Trophoblast cell (in vitro differentiated cells and primary cell): ENCODE data around the gene ADARB2.
A peak's percentile ranks its signal among the peaks of the same experiment; 100 is the strongest.

ENCODE experiments used
- DNase-seq, 2 donors: peaks; one replicate each; pipeline ENCODE4 v3.0.0-alpha.2; 2016
- H2AFZ ChIP-seq: 2 replicates; pipeline ENCODE4 v1.6.1; 2013; ENCODE audit warnings: low read length, moderate library complexity, mild to moderate bottlenecking; ENCODE audit not compliant: insufficient read depth, poor library complexity
- H2AK5ac ChIP-seq: 2 replicates; pipeline ENCODE4 v1.6.1; 2013; ENCODE audit warnings: mild to moderate bottlenecking, low read length
- H2BK120ac ChIP-seq: 2 replicates; pipeline ENCODE4 v1.6.1; 2013; ENCODE audit warnings: low read length, mild to moderate bottlenecking, moderate library complexity; ENCODE audit not compliant: insufficient read depth, poor library complexity
- H2BK12ac ChIP-seq: 2 replicates; pipeline ENCODE4 v1.6.1; 2013; ENCODE audit warnings: mild to moderate bottlenecking, low read length, moderate library complexity
- H2BK5ac ChIP-seq: 2 replicates; pipeline ENCODE4 v1.6.1; 2013; ENCODE audit warnings: low read length, low read depth, moderate library complexity, mild to moderate bottlenecking; ENCODE audit not compliant: poor library complexity
- H3K14ac ChIP-seq: 2 replicates; pipeline ENCODE4 v1.6.1; 2013; ENCODE audit warnings: mild to moderate bottlenecking, low read length
- H3K18ac ChIP-seq: 2 replicates; pipeline ENCODE4 v1.6.1; 2013; ENCODE audit warnings: mild to moderate bottlenecking, low read length
- H3K23ac ChIP-seq: 2 replicates; pipeline ENCODE4 v1.6.1; 2013; ENCODE audit warnings: low read length
- H3K27ac ChIP-seq: 2 replicates; pipeline ENCODE4 v1.5.1; 2013; ENCODE audit warnings: low read depth, mild to moderate bottlenecking, inconsistent platforms, low read length, moderate library complexity
- H3K27me3 ChIP-seq: 2 replicates; pipeline ENCODE4 v1.6.1; 2013; ENCODE audit warnings: inconsistent platforms, mild to moderate bottlenecking, low read length, moderate library complexity; ENCODE audit not compliant: insufficient read depth
- H3K36me3 ChIP-seq, 2 experiments: 1 replicate in 1 of 2; 2 replicates in 1 of 2; pipeline ENCODE4 v1.6.1; 2013; ENCODE audit warnings: low read length in 2 of 2, mild to moderate bottlenecking in 2 of 2, moderate library complexity in 1 of 2; ENCODE audit not compliant: insufficient read depth in 2 of 2, control insufficient read depth in 1 of 2
- H3K4ac ChIP-seq: 2 replicates; pipeline ENCODE4 v1.6.1; 2013; ENCODE audit warnings: low read depth, mild to moderate bottlenecking, low read length, moderate library complexity
- H3K4me1 ChIP-seq, 2 experiments: 1 replicate in 1 of 2; 2 replicates in 1 of 2; pipeline ENCODE4 v1.6.1; 2013; ENCODE audit warnings: low read length in 2 of 2, mild to moderate bottlenecking in 2 of 2, moderate library complexity in 1 of 2; ENCODE audit not compliant: insufficient read depth in 2 of 2, control insufficient read depth in 1 of 2
- H3K4me2 ChIP-seq: 2 replicates; pipeline ENCODE4 v1.6.1; 2013; ENCODE audit warnings: inconsistent platforms, mild to moderate bottlenecking, low read length, moderate library complexity
- H3K4me3 ChIP-seq: 2 replicates; pipeline ENCODE4 v1.5.1; 2013; ENCODE audit warnings: mild to moderate bottlenecking, low read depth, low read length, inconsistent platforms
- H3K79me1 ChIP-seq: one replicate; pipeline ENCODE4 v1.6.1; 2013; ENCODE audit warnings: low read length
- H3K79me2 ChIP-seq: 2 replicates; pipeline ENCODE4 v1.6.1; 2013; ENCODE audit warnings: low read length, mild to moderate bottlenecking; ENCODE audit not compliant: control insufficient read depth, insufficient read depth, poor library complexity
- H3K9ac ChIP-seq: 2 replicates; pipeline ENCODE4 v1.6.1; 2013; ENCODE audit warnings: mild to moderate bottlenecking, low read length
- H3K9me3 ChIP-seq: 2 replicates; pipeline ENCODE4 v1.6.1; 2013; ENCODE audit warnings: low read depth, mild to moderate bottlenecking, control low read depth, inconsistent platforms, low read length; ENCODE audit not compliant: insufficient read depth
- H4K12ac ChIP-seq: 2 replicates; pipeline ENCODE4 v1.6.1; 2013; ENCODE audit warnings: low read depth, mild to moderate bottlenecking, low read length, moderate library complexity
- H4K8ac ChIP-seq: 2 replicates; pipeline ENCODE4 v1.6.1; 2013; ENCODE audit warnings: low read depth, mild to moderate bottlenecking, low read length, moderate library complexity
- H4K91ac ChIP-seq: one replicate; pipeline ENCODE4 v1.6.1; 2013; ENCODE audit warnings: low read depth, mild to moderate bottlenecking, low read length, moderate library complexity
- WGBS: extraction: QIAGEN DNeasy Blood & Tissue Kit; methylation state at CpG from one replicate; pipeline ENCODE4 v1.1.7; 2013; ENCODE audit warnings: missing lambda C conversion rate; ENCODE audit not compliant: insufficient read length, insufficient coverage; ENCODE audit errors: extremely low coverage; 5-methylcytosine and 5-hydroxymethylcytosine counted together

Gene ADARB2

GRCh38 chr10:1706711-1707110 lies 30.6 kb downstream of the ADARB2 start:
- Histone ChIP-seq H2BK120ac (no peak overlapping the region), H3K79me1 (no peaks in the 10 kb centered on the region), H3K14ac (no peak overlapping the region), H3K9me3 (peaks cover 11% of the 10 kb centered on the region), H3K79me2 (no peaks in the 10 kb centered on the region), H4K8ac (no peak overlapping the region), H3K18ac (no peak overlapping the region), H3K4me3 (no peak overlapping the region), H4K91ac (no peak overlapping the region), H3K36me3 (no peaks in the 10 kb centered on the region), H4K12ac (no peak overlapping the region), H2BK5ac (no peak overlapping the region), H3K9ac (no peak overlapping the region), H2AFZ (no peak overlapping the region), H3K27me3 (no peaks in the 10 kb centered on the region), H2BK12ac (no peak overlapping the region), H3K27ac (no peak overlapping the region), H3K4me1 (no peaks in the 10 kb centered on the region), H2AK5ac (no peak overlapping the region), H3K4ac (no peak overlapping the region), H3K4me2 (no peak overlapping the region), H3K23ac (no peak overlapping the region)
- WGBS: no CpG with 5 or more reads among the region's 6 CpGs
- DNase-seq: no peak

DNA sequence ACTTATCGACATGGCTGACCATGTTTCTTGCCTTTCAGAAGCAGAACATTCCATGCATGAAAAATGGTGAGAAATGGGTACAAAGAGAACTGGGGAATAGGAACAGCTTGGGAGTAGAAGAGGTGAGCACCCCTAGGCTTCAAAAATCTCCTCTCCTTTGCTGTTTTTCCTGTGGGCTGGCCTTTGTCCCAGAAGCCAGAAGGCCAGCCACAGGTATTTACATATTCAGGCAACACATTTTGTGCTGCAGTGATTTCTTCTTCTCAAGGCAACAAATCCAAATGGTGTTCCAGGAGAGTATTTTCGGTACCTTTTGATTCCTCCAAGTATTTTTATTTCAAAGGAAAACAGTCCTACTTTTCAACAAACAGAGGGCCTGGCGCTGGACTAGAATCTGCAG lies 31.1 kb downstream of the ADARB2 start:
- Histone ChIP-seq H3K4ac (no peak overlapping the region), H2AK5ac (no peak overlapping the region), H3K4me2 (no peak overlapping the region), H3K36me3 (no peaks in the 10 kb centered on the region), H3K27me3 (no peaks in the 10 kb centered on the region), H2BK5ac (no peak overlapping the region), H3K23ac (no peak overlapping the region), H4K12ac (no peak overlapping the region), H2BK120ac (no peak overlapping the region), H3K79me2 (no peaks in the 10 kb centered on the region), H2BK12ac (no peak overlapping the region), H3K4me1 (no peaks in the 10 kb centered on the region), H3K27ac (no peak overlapping the region), H3K4me3 (no peak overlapping the region), H4K8ac (no peak overlapping the region), H3K79me1 (no peaks in the 10 kb centered on the region), H2AFZ (no peak overlapping the region), H3K18ac (no peak overlapping the region), H4K91ac (no peak overlapping the region), H3K9me3 (peaks cover 11% of the 10 kb centered on the region), H3K9ac (no peak overlapping the region), H3K14ac (no peak overlapping the region)
- WGBS: no CpG with 5 or more reads among the region's 3 CpGs
- no peak for DNase-seq

- H3K79me1 ChIP-seq: no peaks in the 10 kb centered on the region
- no peaks in the 10 kb centered on the region for H3K27me3 ChIP-seq
- no peak overlapping the region for H3K23ac ChIP-seq
- no peak overlapping the region for H2AFZ ChIP-seq
- no peak overlapping the region for H3K9ac ChIP-seq
- H3K36me3 ChIP-seq: no peaks in the 10 kb centered on the region
- WGBS: no CpG with 5 or more reads among the region's 8 CpGs
- H2BK120ac ChIP-seq: no peak overlapping the region
- H4K91ac ChIP-seq: no peak overlapping the region
- no peaks in the 10 kb centered on the region for H3K79me2 ChIP-seq
- H3K4me1 ChIP-seq: no peaks in the 10 kb centered on the region
- H3K9me3 ChIP-seq: peaks cover 5% of the 10 kb centered on the region
- no peak overlapping the region for H4K8ac ChIP-seq
- no peak overlapping the region for H2BK5ac ChIP-seq
- no peak overlapping the region for H3K4ac ChIP-seq
- H2BK12ac ChIP-seq: no peak overlapping the region
- no peak overlapping the region for H3K27ac ChIP-seq
- H3K4me3 ChIP-seq: no peak overlapping the region
- H4K12ac ChIP-seq: no peak overlapping the region
- H3K14ac ChIP-seq: no peak overlapping the region
- H3K18ac ChIP-seq: no peak overlapping the region
- no peak for DNase-seq
- no peak overlapping the region for H3K4me2 ChIP-seq
- H2AK5ac ChIP-seq: no peak overlapping the region
Measured at GRCh38 chr10:1698185-1698584, 39.1 kb downstream of the ADARB2 start.

DNA sequence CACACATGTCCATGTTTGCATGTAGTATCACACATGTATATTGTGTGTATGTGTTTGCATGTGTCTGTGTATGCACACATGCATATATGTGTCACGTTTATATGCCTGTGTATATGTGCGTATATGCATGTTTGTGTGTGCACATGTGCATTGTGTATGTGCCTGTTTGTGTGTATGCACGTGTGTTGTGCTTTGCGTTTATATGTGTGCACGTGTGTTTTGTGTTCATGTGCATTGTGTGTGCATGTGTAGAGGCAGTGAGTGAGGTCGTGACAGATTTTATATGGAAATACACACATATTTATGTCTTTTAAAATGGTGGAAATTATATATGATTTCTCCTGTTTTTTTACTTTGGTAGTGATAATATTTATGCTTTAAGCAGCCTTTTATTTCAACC lies 41.2 kb downstream of the ADARB2 start:
- peak overlapping the region; percentile 54 for H3K4me3 ChIP-seq
- H4K91ac ChIP-seq: no peak overlapping the region
- H3K9ac ChIP-seq: no peak overlapping the region
- no peaks in the 10 kb centered on the region for H3K4me1 ChIP-seq
- H2BK12ac ChIP-seq: no peak overlapping the region
- H2BK5ac ChIP-seq: no peak overlapping the region
- no peaks in the 10 kb centered on the region for H3K36me3 ChIP-seq
- H3K27me3 ChIP-seq: no peaks in the 10 kb centered on the region
- no peak overlapping the region for H2BK120ac ChIP-seq
- no peak overlapping the region for H3K4me2 ChIP-seq
- DNase-seq: no peak
- H2AFZ ChIP-seq: no peak overlapping the region
- H3K14ac ChIP-seq: no peak overlapping the region
- H4K12ac ChIP-seq: no peak overlapping the region
- no peak overlapping the region for H3K27ac ChIP-seq
- H3K79me1 ChIP-seq: no peaks in the 10 kb centered on the region
- no peak overlapping the region for H3K4ac ChIP-seq
- H4K8ac ChIP-seq: no peak overlapping the region
- no peak overlapping the region for H2AK5ac ChIP-seq
- H3K18ac ChIP-seq: no peak overlapping the region
- H3K79me2 ChIP-seq: no peaks in the 10 kb centered on the region
- H3K23ac ChIP-seq: no peak overlapping the region
- peaks cover 3% of the 10 kb centered on the region for H3K9me3 ChIP-seq
- WGBS: no CpG with 5 or more reads among the region's 6 CpGs
